Activated CD4-positive, alpha-beta T cell treated with anti-CD3 and anti-CD28 coated beads for 24 hours (primary cell): ENCODE measurements around the gene RAD51B.

Experiments used
- DNase-seq, 2 donors: peaks; one replicate each; pipeline ENCODE4 v3.0.0-alpha.2; 2020; ENCODE audit warnings: low read depth in 2 of 2

RAD51B gene

GRCh38 chr14:68722968-68723566, 903.5 kb downstream of the RAD51B start:
- DNase-seq, result no peak

GRCh38 chr14:68723808-68724268, 904.3 kb downstream of the RAD51B start:
- no peak for DNase-seq

DNA sequence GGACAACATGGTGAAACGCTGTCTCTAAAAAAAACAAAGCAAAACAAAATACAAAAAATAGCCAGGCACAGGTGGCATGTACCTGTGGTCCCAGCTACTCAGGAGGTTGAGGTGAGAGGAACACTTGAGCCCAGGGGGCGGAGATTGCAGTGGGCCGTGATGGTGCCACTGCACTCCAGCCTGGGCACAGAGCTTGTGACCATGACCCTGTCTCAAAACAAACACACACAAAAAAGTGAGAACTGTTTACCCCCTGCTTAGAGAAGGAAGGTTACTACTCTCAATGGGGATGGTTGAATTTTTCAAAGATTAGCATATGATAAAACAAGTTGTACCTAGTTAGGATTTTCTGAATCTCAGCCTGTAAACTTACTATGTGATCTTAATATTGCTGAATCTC, 905.3 kb downstream of the RAD51B start:
- no peak for DNase-seq

DNA sequence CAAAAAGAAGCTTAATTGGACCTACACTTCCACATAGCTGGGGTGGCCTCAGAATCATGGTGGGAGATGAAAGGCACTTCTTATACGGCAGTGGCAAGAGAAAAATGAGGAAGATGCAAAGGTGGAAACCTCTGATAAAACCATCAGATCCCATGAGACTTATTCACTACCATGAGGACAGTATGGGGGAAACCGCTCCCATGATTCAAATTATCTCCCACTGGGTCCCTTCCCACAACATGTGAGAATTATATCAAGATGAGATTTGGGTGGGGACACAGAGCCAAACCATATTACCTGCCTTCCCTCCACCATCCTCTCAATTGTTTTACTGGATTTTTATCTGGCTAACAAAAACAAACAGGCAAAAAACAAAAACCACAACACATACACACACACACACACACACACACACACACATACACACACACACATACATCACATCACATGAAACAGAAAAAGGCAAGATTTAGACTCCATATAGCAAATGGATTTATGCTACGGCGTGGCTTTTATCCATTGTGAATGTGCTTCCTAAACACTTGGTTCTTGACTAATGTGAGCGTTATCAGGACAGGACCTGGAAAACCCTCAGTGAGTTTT, 906.6 kb downstream of the RAD51B start:
- DNase-seq, result no peak

DNA sequence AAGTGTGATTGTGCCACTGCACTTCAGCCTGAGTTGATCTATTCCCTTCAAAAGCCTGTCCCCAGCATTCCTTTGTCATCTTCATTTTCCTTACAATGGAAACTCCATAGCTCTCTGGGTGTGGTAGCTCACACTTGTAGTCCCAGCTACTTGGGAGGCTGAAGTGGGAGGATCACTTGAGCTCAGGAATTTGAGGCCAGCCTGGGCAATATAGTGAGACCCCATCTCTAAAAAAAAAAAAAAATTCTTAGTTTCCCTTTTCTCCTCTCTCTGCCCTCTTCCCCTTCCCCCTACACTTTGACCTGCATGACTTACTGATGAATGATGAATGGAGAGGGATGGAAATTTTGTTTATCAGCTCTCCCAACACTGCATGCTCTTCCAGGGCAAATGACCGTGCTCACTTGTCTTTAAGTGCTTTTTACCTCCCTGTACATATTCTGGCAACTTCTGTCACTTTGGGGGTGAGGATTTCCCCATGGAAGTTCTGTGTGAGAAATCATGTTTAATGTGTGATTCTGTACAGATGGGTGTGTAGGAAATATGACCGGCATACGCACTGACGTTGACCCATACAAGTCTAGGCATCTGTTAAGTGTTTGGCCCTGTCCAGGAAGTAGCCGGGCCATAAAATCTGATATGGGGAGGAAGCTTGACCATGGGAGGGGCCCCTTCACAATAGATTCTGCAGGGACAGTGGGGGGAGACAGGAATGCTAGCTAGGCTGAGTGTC, 907.9 kb downstream of the RAD51B start:
- no peak for DNase-seq

- no peak for DNase-seq
Observed at GRCh38 chr14:68728342-68729106, 908.9 kb downstream of the RAD51B start.

GRCh38 chr14:68729556-68729955, 910.0 kb downstream of the RAD51B start:
- no peak for DNase-seq

- no peak for DNase-seq
Observed at GRCh38 chr14:68730348-68730747, 910.8 kb downstream of the RAD51B start.

GRCh38 chr14:68730811-68731425, 911.3 kb downstream of the RAD51B start:
- DNase-seq, result no peak

DNA sequence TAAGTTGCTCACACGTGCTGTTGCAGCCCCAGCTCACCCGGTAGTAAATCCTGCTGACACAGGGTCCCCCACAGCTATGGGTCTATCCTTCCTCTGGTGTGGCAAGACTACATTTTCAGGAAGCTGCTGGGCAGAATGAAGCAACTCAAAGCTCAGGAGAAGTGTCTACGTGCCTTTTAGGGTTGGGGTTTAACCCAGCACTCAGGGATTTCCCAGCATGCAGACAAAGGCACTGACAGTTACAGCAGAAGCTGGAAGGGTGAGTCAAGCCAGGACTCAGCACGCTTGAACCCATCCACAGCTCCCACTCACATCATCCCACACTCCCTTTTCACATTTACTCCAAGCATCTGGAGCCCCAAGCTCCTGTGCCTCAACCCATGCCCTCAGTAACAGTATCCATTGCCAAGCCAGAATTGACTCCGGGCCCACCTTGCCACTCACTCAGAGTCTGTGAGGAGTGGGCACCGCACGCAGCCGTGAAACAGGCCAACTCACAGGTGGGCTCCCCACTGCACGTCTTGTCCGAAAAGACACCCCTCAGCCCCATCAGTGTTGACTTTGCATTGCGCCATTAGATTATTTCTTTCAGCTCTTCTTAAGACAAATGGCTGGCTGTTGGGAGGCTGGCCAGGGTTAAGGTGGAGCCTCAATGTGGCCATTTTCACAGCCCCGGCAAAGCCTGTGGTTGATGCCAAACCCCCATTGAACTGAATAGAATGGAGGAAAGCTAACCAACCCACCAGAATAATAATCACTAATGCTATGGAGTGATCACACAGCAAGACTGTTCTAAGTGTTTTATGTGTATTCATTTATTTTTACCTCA, 913.7 kb downstream of the RAD51B start:
- peak in 1 of 2 donors; percentile 16 for DNase-seq

DNA sequence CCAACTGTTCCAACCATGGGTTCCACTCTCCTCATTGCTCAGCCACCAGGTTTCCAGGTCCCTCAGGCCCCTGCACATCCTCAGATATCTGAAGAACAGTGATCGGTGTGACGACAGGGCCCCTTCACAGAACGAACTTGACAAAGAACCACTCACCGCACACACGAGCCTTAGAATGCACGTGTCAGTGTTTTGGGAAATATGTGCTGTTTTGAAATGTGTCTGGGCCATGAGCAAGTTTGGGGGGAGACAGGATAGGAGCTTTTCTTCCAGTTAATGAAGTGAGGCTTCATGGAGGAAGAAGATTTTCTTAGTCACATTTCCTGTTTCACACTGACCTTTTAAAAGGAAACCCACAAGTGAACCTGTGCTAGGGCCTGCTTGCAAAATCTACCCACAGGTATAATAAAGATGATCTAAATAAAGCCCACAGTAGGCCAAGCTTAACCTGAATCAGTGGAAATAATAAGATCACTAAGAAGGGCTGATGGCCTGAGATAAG, 914.7 kb downstream of the RAD51B start:
- DNase-seq, result peak in 1 of 2 donors; percentile 22

DNA sequence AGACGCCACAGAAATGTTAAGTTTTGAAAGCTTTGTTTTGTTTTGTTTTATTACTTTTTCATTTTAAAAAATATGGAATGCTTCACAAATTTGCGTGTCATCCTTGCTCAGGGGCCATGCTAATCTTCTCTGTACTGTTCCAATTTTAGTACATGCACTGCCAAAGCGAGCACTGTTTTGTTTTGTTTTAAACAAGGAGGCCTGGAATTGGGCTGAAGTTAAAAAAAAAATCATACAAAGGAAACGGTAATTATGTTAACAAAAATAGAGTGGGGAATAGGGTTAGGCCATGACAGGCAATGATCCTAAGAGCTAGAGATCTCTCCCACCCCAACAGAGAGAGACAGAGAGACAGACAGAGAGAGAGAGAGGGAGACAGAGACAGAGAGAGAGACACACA, 916.3 kb downstream of the RAD51B start:
- DNase-seq, result no peak

GRCh38 chr14:68736471-68736871, 916.9 kb downstream of the RAD51B start:
- DNase-seq, result no peak

DNA sequence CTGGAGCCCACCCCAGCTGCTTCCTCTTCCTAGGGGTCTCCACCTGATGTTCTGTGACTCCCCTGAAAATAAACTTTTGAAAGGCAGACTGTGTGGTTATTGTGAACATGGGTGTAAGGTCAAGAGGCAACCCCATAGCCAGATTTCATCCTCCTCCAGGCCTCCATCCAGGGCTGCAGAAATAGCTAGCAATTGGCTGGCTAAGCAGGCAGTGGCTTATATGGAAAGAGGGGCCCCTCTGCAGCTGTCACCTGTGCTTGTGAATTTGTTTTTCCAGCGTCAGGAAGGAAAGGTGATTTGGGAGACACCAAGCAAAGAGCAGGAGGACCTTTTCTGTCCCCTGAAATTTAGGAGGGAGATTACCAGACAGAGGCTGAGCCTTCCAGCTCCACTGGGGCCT, 917.5 kb downstream of the RAD51B start:
- no peak for DNase-seq

DNA sequence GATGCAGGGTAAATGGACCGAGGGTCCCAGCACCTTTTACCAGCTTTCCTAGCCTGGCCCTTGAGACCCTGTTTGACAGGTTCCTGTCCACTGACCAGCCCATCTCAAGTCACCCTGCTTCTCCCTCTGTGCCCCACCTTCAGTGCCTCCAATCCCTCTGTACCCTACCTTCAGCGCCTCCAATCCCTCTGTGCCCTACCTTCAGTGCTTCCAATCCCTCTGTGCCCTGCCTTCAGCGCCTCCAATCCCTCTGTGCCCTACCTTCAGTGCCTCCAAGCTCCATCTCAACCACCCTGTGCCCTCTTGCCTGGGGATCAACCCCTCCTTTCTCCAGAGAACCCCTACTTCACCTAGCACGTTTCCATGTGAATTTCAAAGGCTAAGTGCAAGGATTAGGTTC, 919.0 kb downstream of the RAD51B start:
- DNase-seq, result no peak

DNA sequence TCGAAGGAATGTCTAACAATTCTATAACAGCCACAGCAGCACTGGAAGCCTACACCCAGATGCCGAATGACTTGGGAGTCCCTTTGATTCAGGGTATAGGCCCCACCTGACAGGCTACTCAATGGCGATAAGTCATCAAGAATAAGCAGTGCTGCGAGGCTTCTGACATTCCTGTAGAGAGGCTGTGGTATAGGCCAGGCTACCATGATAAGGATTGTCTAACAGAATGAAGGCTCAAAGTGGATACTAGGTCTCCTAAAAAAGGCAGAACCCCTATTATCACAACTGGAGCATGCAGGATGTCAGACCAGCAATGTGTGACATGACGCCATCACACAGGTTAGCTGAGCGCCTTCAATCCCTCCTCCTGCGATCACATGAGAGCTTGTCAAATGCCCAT, 920.1 kb downstream of the RAD51B start:
- DNase-seq, result no peak

GRCh38 chr14:68740788-68741476, 921.4 kb downstream of the RAD51B start:
- no peak for DNase-seq

- no peak for DNase-seq
Observed at GRCh38 chr14:68741477-68741791, 921.9 kb downstream of the RAD51B start.

DNA sequence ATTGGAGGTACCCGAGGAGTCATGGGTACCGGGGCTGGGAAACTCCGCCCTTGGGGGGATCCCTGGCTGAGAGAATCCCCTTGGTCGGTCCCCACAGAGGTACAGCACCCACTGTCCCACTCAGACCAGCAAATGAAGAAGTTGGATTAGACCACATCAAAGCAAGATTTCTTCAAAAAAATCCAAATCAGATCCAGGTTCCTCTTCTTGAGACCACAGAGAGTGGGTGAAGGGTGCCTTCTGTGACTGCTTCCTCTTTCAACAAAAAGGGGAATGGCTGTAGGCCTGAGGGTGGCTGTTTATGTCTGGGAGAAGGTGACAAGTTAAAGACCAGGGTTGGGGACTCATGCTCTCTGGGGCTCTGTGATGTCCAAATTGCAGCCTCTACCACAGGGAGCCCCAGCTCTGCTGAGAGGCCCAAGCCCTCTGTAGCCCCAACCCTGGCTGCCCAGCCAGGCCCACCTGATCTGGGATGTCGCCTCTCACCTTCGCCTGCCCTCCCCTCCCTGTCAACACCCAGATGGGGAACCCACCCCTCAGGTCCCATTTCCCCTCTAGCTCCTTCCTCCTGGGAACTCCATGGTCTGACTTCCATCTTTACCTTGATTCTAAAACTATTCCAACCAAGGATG, 922.4 kb downstream of the RAD51B start:
- no peak for DNase-seq

DNA sequence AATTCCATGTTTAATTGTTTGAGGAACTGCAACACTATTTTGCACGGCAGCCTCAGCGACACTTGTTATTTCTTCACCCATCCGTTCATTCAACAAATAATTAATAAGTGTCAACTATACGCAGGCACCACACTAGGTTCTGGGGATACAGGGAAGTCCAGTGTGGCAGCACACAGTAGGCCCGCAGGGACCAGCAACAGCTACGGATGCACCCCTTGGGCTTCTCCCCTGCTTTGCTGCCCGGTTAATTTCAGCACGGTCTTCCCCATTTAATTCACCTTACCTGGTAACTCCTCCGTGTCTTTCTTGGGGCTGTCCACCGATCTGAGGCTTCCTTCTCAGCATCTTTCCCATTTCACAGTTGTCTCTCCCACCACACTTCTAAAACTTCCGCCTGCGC, 925.0 kb downstream of the RAD51B start:
- DNase-seq, result no peak
